Measurements from ENCODE around the gene NYAP2. TPM values are rescaled to one million over a fixed set of nuclear protein-coding genes. Genes with fewer than 3 reads are reported as not detected.
A peak's percentile ranks its signal among the peaks of the same experiment; 100 is the strongest.

NYAP2 gene
- total and polyA plus RNA-seq, 8 donors: 0.03 to 0.31 (median 0.07) TPM; not detected in 1

DNA sequence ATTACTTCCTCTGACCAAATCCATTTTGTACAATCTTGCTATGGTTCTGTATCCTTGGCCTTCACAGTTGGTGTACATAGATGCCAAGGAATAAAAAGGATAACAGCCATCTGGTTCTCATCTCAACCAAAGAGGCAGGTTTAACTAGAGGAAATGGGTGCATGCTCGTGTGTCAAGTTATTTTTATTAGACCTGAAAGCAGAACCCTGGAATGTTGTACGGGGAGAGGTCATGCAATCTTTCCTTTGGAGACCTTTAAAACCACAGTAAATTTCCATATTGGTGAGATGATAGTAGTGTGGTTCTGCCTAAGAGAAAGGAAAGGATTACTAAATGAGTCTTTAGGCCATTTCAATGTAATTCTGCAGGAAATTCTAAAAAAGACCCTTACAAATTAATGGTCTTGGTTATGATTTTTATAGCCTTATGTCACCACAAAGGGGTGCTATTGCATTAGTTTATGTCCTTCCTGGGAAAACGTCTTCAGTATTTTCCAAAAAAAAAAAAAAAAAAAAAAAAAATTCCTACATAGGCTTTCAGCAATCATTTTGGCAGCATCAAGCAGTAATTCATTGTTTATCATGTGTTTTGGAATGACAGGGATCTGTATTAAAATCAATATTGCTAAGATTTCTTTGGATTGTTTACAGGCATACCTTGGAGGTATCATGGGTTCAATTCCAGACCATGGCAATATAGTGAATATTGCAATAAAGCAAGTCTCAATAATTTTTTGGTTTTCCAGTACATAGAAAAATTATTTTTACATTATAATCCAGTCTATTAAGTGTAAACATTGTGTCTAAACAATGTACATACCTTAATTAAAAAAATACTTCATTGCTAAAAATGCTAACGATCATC lies 270.8 kb downstream of the NYAP2 start:
- peak in 2 of 4 donors; percentile 44 to 46 for ATAC-seq
- FAIRE-seq: peak; percentile 81
- TF ChIP-seq, protein P1, sequence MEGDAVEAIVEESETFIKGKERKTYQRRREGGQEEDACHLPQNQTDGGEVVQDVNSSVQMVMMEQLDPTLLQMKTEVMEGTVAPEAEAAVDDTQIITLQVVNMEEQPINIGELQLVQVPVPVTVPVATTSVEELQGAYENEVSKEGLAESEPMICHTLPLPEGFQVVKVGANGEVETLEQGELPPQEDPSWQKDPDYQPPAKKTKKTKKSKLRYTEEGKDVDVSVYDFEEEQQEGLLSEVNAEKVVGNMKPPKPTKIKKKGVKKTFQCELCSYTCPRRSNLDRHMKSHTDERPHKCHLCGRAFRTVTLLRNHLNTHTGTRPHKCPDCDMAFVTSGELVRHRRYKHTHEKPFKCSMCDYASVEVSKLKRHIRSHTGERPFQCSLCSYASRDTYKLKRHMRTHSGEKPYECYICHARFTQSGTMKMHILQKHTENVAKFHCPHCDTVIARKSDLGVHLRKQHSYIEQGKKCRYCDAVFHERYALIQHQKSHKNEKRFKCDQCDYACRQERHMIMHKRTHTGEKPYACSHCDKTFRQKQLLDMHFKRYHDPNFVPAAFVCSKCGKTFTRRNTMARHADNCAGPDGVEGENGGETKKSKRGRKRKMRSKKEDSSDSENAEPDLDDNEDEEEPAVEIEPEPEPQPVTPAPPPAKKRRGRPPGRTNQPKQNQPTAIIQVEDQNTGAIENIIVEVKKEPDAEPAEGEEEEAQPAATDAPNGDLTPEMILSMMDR (IDR thresholded peaks at IDR 0.05): peak in 1 of 4 donors; percentile 24
- Histone ChIP-seq H3K4me3 (no peak overlapping the region), H3K9me3 (no peaks in the 10 kb centered on the region), H3K36me3 (no peaks in the 10 kb centered on the region), H3K27ac (no peak overlapping the region), H3K27me3 (no peaks in the 10 kb centered on the region), H3K4me1 (no peaks in the 10 kb centered on the region)
- intact Hi-C loops (cut with DNase I): loop anchor here in 1 of 3 donors (10.0 kb wide), 1 partner anchor 1314 kb away; no protein-coding TSS in a partner anchor
- no peak for DNase-seq
- 49 to 52% methylated on average over 4 of the region's 4 CpGs for WGBS, 2 donors

DNA sequence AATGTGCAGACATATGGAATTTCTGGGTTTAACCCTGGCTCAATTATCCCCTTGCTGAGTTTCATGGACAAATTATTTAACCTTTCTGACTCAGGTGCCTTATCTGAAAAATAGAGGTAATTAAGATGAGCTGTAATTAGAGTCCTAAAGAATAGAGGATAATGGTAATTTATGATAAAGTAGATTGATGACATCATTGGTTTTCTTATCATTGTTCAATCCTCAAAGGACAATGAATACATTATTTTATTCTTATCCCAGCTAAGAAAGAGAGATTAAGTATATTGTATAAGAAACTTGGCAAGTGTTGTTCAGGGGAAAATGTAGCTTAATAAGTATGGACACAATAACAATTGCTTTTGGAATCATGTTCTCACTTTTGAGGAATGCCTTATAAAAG lies 279.3 kb downstream of the NYAP2 start:
- H3K36me3 ChIP-seq: no peaks in the 10 kb centered on the region
- no peak for DNase-seq
- TF ChIP-seq, protein P1 (IDR thresholded peaks at IDR 0.05): no peak
- no peaks in the 10 kb centered on the region for H3K27me3 ChIP-seq
- H3K4me3 ChIP-seq: no peak overlapping the region
- ATAC-seq: no peak
- no peak overlapping the region for H3K27ac ChIP-seq
- H3K4me1 ChIP-seq: no peaks in the 10 kb centered on the region
- no peaks in the 10 kb centered on the region for H3K9me3 ChIP-seq
- intact Hi-C loops (cut with DNase I): loop anchor here in 1 of 3 donors (10.0 kb wide), 1 partner anchor 1306 kb away; no protein-coding TSS in a partner anchor
- no peak for FAIRE-seq

DNA sequence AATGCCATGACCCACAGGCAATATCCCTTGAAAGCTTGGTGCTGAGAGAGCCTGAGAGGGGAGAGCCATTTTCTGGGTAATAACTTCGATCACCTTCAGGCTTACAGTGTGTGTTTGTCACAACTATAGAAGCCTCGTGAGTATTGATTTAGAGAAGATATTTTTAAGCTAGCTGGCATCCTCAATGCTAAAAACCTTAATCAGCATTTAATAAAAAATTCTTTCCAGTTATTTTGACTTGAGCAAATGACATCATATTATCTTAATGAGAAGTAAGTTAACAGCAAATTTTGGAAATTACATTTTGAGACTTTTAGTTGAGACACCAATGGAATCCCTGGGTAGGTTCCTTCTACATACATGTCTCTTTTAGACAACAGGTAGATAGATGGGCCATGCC lies 283.7 kb downstream of the NYAP2 start:
- H3K4me1 ChIP-seq: no peaks in the 10 kb centered on the region
- H3K27me3 ChIP-seq: no peaks in the 10 kb centered on the region
- no peaks in the 10 kb centered on the region for H3K36me3 ChIP-seq
- FAIRE-seq (no peak), DNase-seq (no peak), ATAC-seq (no peak)
- no peak overlapping the region for H3K27ac ChIP-seq
- H3K4me3 ChIP-seq: no peak overlapping the region
- TF ChIP-seq, protein P1 (IDR thresholded peaks at IDR 0.05): no peak
- no peaks in the 10 kb centered on the region for H3K9me3 ChIP-seq
- intact Hi-C loops (cut with DNase I): no loop called here
- WGBS, 2 donors: 61 to 62% methylated on average over 2 of the region's 2 CpGs

DNA sequence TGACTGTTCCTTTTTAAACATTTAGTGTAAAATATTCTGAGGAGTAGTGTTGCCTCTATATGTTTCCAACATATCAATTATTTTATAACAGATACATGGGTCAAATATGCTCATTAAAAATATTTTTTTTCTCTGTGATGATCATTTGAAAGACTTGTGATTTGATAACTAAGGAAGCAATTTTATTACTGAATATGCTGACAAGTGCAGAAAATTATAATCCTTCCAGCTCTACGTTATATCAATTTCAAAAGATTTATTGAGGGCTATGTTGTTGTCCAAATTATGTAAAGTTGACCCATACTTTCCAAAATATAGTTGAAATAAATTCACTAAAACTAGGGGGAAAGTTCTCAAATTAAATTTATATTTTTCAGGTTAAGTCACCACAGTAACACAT lies 290.6 kb downstream of the NYAP2 start:
- no peaks in the 10 kb centered on the region for H3K9me3 ChIP-seq
- FAIRE-seq: no peak
- H3K4me3 ChIP-seq: no peak overlapping the region
- no peak for ATAC-seq
- H3K36me3 ChIP-seq: no peaks in the 10 kb centered on the region
- H3K4me1 ChIP-seq: no peaks in the 10 kb centered on the region
- TF ChIP-seq, protein P1 (IDR thresholded peaks at IDR 0.05): no peak
- H3K27me3 ChIP-seq: no peaks in the 10 kb centered on the region
- intact Hi-C loops (cut with DNase I): no loop called here
- DNase-seq: no peak
- no peak overlapping the region for H3K27ac ChIP-seq
- WGBS, 2 donors: 83 to 84% methylated on average over 1 of the region's 1 CpG

DNA sequence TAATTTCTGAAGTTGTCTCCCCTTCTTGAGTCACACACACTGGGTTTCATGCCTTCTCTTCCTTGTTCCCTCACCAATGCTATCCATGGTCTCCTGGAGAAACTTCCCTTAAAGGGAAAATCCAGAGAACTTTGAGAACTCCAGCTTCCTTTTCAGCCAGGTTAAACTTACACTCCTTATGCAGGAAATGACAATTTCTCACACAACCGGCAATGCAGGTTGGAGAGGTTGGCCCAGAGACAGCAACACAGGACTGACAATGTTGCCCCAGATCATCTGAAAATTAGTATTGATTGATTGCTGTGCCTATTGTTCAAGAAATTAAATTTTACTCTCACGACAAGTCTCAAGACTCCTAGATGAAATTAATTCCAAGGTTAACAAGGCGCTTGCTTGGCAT lies 292.2 kb downstream of the NYAP2 start:
- no peaks in the 10 kb centered on the region for H3K27me3 ChIP-seq
- intact Hi-C loops (cut with DNase I): no loop called here
- no peaks in the 10 kb centered on the region for H3K4me1 ChIP-seq
- no peaks in the 10 kb centered on the region for H3K36me3 ChIP-seq
- WGBS, 2 donors: 48 to 53% methylated on average over 3 of the region's 3 CpGs
- ATAC-seq (no peak), DNase-seq (no peak), FAIRE-seq (no peak)
- TF ChIP-seq, protein P1 (IDR thresholded peaks at IDR 0.05): no peak
- no peak overlapping the region for H3K4me3 ChIP-seq
- H3K9me3 ChIP-seq: no peaks in the 10 kb centered on the region
- H3K27ac ChIP-seq: no peak overlapping the region

Data from pancreas (tissue), 10 donors.